ENCODE data around the gene UBE2G2.

GRCh38 chr21:44758141-44758561 lies 43.5 kb downstream of the UBE2G2 start:
- no peak for TF ChIP-seq CTCF (IDR thresholded peaks at IDR 0.05; ENCODE audit: insufficient read depth, low read length)
- TF ChIP-seq POLR2AphosphoS5 (IDR thresholded peaks at IDR 0.05; ENCODE audit: low read depth): no peak
- no peak for TF ChIP-seq REST (IDR thresholded peaks at IDR 0.05; ENCODE audit: insufficient replicate concordance, low read depth)
- no peak for TF ChIP-seq GABPA (IDR thresholded peaks at IDR 0.05; ENCODE audit: low read depth)
- no peak for TF ChIP-seq SPI1 (IDR thresholded peaks at IDR 0.05; ENCODE audit: borderline replicate concordance, low read depth)
